Activated CD4-positive, alpha-beta T cell treated with anti-CD3 and anti-CD28 coated beads, Interleukin-10, Interleukin-2, amounts not matched to agents 100 ng/mL and 50 ng/mL, durations not matched to agents 16 hours and 8 hours (primary cell): ENCODE measurements around the gene PEX26.

Source experiments
- DNase-seq: peaks from one replicate; pipeline ENCODE4 v3.0.0-alpha.2; 2020

The PEX26 gene

GRCh38 chr22:18101536-18101935 lies 23.7 kb downstream of the PEX26 start:
- no peak for DNase-seq

GRCh38 chr22:18103527-18104269 lies 25.9 kb downstream of the PEX26 start:
- peak; percentile 31 for DNase-seq

GRCh38 chr22:18104566-18104965 lies 26.8 kb downstream of the PEX26 start:
- DNase-seq, result no peak

- peak; percentile 52 for DNase-seq
These were observed 28.2 kb downstream of the PEX26 start for GRCh38 chr22:18105981-18106380.

- peak; percentile 88 for DNase-seq
These were observed 29.0 kb downstream of the PEX26 start for GRCh38 chr22:18106550-18107341.

- DNase-seq, result no peak
These were observed 30.4 kb downstream of the PEX26 start for GRCh38 chr22:18108187-18108586.

- no peak for DNase-seq
These were observed 31.8 kb downstream of the PEX26 start for GRCh38 chr22:18109410-18110193.

- DNase-seq, result no peak
These were observed 32.6 kb downstream of the PEX26 start, which contains the start of gene TUBA8 for GRCh38 chr22:18110194-18110953. Gene TUBA8 (plus strand): TSS chr22:18110809. CDS start chr22:18110866, 57 bp downstream.

- DNase-seq, result no peak
These were observed 33.4 kb downstream of the PEX26 start for GRCh38 chr22:18110954-18111758.

GRCh38 chr22:18111759-18112330 lies 34.1 kb downstream of the PEX26 start:
- DNase-seq, result no peak

GRCh38 chr22:18112440-18112839 lies 34.6 kb downstream of the PEX26 start:
- DNase-seq, result no peak

- no peak for DNase-seq
These were observed 36.0 kb downstream of the PEX26 start for GRCh38 chr22:18113680-18114394.

- no peak for DNase-seq
These were observed 36.7 kb downstream of the PEX26 start for GRCh38 chr22:18114495-18114894.

GRCh38 chr22:18114976-18115652 lies 37.3 kb downstream of the PEX26 start:
- no peak for DNase-seq

GRCh38 chr22:18115906-18116371 lies 38.1 kb downstream of the PEX26 start:
- DNase-seq, result no peak

- no peak for DNase-seq
These were observed 38.8 kb downstream of the PEX26 start for GRCh38 chr22:18116634-18117033.

GRCh38 chr22:18118345-18118915 lies 40.6 kb downstream of the PEX26 start:
- no peak for DNase-seq

GRCh38 chr22:18119409-18120110 lies 41.8 kb downstream of the PEX26 start:
- DNase-seq, result no peak

GRCh38 chr22:18120857-18121256 lies 43.1 kb downstream of the PEX26 start:
- no peak for DNase-seq
